ENCODE measurements around the gene LSMEM2.

LSMEM2 gene

DNA sequence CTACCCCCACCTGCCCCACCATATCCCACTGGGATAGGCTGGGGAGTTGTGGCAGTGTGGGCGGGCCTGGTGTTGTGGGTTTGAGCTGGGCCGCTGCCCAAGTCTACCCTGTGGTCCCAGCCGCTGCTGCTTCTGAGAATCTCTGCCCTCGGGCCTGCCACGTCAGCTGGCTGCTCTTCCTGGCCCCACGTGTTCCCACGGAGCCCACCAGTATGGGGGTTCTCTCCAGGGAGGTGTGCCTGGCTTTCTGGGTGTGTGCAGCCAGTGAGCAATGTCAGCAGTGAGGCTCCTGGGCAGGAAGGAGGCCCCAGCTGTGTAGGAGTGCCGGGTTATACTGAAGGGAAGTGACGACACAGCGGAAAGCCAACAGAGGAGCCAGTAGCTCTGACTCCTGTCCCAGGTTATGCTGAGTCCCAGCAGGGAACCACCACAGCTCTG is 32.4 kb upstream of the LSMEM2 start:
- Histone ChIP-seq H3K9me3 (ENCODE audit: control insufficient read depth, low read length) (no peaks in the 10 kb centered on the region), H3K9ac (ENCODE audit: low read length) (peak overlapping the region; percentile 80), H3K4me1 (ENCODE audit: control insufficient read depth, insufficient read depth, low read length) (peaks cover 66% of the 10 kb centered on the region), H3K4me3 (ENCODE audit: low read length) (peak overlapping the region; percentile 33), H3K27me3 (replicated peaks; ENCODE audit: control insufficient read depth, insufficient read depth, low read length) (no peaks in the 10 kb centered on the region), H3K36me3 (ENCODE audit: control insufficient read depth, insufficient read depth, low read length, severe bottlenecking) (no peaks in the 10 kb centered on the region)
- DNase-seq (ENCODE audit: low read depth): peak; percentile 86

DNA sequence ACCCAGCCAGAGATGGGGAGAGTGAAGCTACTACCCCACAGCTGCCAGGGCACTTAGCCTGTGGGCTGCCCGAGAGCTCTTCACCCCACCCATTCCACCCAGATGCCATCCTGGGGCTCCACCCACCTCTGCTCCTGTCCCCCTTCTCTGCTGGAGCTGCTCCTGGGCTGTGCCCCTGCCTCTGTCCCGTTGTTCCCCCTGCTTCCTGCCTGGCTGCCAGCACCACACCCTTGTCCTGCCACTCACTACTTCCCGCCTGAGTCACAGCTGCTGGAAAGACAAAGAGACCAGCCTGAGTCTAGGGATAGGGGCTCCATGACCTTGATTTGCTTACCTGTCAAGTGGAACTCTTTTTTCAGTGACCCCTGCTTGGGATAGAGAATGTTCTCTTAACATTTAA is 30.5 kb upstream of the LSMEM2 start:
- Histone ChIP-seq H3K9me3 (ENCODE audit: control insufficient read depth, low read length) (no peaks in the 10 kb centered on the region), H3K4me1 (ENCODE audit: control insufficient read depth, insufficient read depth, low read length) (peaks cover 59% of the 10 kb centered on the region), H3K9ac (ENCODE audit: low read length) (peak overlapping the region; percentile 62), H3K27me3 (replicated peaks; ENCODE audit: control insufficient read depth, insufficient read depth, low read length) (no peaks in the 10 kb centered on the region), H3K4me3 (ENCODE audit: low read length) (no peak overlapping the region), H3K36me3 (ENCODE audit: control insufficient read depth, insufficient read depth, low read length, severe bottlenecking) (peaks cover 15% of the 10 kb centered on the region)
- DNase-seq (ENCODE audit: low read depth): peak; percentile 61

DNA sequence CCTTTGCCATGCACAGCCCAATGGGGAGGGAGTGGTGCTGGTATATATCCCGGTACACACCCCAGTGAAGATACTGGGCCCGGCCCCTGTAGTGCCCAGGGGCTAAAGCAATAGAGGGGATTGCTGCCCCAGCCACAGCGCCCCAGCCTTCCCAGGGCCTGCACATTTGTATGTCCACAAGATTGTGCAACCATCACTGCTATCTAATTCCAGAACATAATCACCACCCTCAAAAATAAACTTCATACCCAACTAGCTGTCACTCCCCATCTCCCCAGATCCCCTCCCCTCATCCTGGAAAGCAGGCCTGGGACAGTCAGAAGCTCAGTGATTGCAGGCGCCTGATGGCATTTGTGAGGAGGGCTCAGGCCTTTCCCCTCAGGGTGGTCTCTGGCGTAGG is 29.4 kb upstream of the LSMEM2 start:
- Histone ChIP-seq H3K36me3 (ENCODE audit: control insufficient read depth, insufficient read depth, low read length, severe bottlenecking) (peaks cover 25% of the 10 kb centered on the region), H3K4me1 (ENCODE audit: control insufficient read depth, insufficient read depth, low read length) (peaks cover 55% of the 10 kb centered on the region), H3K4me3 (ENCODE audit: low read length) (no peak overlapping the region), H3K9me3 (ENCODE audit: control insufficient read depth, low read length) (no peaks in the 10 kb centered on the region), H3K27me3 (replicated peaks; ENCODE audit: control insufficient read depth, insufficient read depth, low read length) (no peaks in the 10 kb centered on the region), H3K9ac (ENCODE audit: low read length) (peak overlapping the region; percentile 62)
- DNase-seq (ENCODE audit: low read depth): no peak

DNA sequence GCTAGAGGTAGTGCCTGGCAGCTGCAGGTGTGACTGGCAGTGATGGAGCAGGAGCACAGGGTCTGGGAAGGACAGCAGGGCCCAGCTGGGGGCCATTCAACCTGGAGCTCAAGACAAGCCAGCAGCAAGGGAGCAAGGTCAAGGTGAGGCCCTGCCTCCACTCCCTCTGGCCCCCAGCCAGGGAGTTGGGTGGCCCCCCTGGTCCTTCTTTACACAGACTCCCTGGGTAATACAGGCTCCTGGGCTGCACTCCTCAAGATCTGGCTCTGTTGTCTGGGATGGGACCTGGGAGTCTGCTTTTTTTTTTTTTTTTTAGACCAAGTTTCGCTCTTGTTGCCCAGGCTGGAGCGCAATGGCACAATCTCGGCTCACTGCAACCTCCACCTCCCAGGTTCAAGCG is 28.4 kb upstream of the LSMEM2 start:
- H3K9ac ChIP-seq (ENCODE audit: low read length): no peak overlapping the region
- no peaks in the 10 kb centered on the region for H3K27me3 ChIP-seq (replicated peaks; ENCODE audit: control insufficient read depth, insufficient read depth, low read length)
- DNase-seq (ENCODE audit: low read depth): no peak
- H3K9me3 ChIP-seq (ENCODE audit: control insufficient read depth, low read length): no peaks in the 10 kb centered on the region
- H3K4me1 ChIP-seq (ENCODE audit: control insufficient read depth, insufficient read depth, low read length): peaks cover 57% of the 10 kb centered on the region
- H3K4me3 ChIP-seq (ENCODE audit: low read length): no peak overlapping the region
- peaks cover 35% of the 10 kb centered on the region for H3K36me3 ChIP-seq (ENCODE audit: control insufficient read depth, insufficient read depth, low read length, severe bottlenecking)

DNA sequence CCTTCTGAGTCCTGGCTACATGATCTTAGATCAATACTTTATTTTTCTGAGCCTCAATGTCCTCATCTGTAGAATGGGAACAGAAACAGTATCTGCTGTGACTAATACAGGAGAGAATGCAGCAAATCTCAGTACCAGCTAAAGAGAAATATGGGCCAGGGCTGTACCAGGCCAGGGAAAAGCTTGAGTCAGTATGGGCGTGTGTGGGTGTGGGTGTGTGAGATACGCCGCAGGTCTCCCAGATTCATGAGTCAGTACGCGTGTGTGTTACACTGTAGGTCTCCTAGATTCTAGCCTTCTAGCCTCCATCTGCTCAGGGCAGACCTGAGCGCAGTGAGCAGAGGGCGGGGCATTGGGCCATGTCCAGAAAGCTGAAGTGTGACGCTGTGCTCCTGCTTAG is 27.7 kb upstream of the LSMEM2 start:
- Histone ChIP-seq H3K9me3 (ENCODE audit: control insufficient read depth, low read length) (no peaks in the 10 kb centered on the region), H3K27me3 (replicated peaks; ENCODE audit: control insufficient read depth, insufficient read depth, low read length) (no peaks in the 10 kb centered on the region), H3K4me1 (ENCODE audit: control insufficient read depth, insufficient read depth, low read length) (peaks cover 51% of the 10 kb centered on the region), H3K36me3 (ENCODE audit: control insufficient read depth, insufficient read depth, low read length, severe bottlenecking) (peaks cover 40% of the 10 kb centered on the region), H3K4me3 (ENCODE audit: low read length) (no peak overlapping the region), H3K9ac (ENCODE audit: low read length) (peak overlapping the region; percentile 1)
- no peak for DNase-seq (ENCODE audit: low read depth)

DNA sequence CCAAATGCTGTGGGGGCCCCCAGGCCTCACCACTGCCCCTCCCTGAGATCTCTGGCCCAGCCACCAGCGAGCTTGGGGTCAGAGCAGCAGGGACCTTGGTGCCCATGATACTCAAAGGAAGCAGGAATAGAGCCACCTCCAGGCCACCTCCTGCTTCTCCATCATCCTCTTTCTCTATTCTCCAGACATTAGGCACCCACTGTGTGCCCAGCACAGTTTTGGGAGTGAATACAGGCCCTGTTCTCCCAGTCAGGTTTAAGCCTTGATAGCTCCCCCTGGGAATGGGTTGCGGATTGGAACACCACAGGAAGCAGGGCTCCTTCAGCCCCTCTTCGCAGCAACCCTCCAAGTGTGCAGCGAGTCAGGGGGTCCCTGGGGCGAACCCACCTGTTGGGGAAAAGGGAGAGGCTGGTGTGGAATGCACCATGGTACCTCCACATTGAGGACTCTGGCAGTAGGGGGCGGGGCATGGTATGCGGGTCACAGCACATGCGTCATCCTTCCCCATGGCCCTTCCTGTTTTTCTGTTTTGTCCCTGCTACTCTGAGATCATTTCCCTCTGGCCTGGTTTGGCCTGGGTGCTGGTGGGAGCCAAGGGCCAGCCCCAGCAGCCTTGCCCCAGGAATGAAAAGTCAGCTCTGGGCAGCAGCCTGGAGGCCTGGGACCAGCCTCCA is 24.2 kb upstream of the LSMEM2 start:
- DNase-seq (ENCODE audit: low read depth): peak; percentile 19
- Histone ChIP-seq H3K36me3 (ENCODE audit: control insufficient read depth, insufficient read depth, low read length, severe bottlenecking) (peaks cover 64% of the 10 kb centered on the region), H3K9me3 (ENCODE audit: control insufficient read depth, low read length) (no peaks in the 10 kb centered on the region), H3K4me3 (ENCODE audit: low read length) (no peak overlapping the region), H3K9ac (ENCODE audit: low read length) (peak overlapping the region; percentile 44), H3K27me3 (replicated peaks; ENCODE audit: control insufficient read depth, insufficient read depth, low read length) (no peaks in the 10 kb centered on the region), H3K4me1 (ENCODE audit: control insufficient read depth, insufficient read depth, low read length) (peaks cover 23% of the 10 kb centered on the region)

DNA sequence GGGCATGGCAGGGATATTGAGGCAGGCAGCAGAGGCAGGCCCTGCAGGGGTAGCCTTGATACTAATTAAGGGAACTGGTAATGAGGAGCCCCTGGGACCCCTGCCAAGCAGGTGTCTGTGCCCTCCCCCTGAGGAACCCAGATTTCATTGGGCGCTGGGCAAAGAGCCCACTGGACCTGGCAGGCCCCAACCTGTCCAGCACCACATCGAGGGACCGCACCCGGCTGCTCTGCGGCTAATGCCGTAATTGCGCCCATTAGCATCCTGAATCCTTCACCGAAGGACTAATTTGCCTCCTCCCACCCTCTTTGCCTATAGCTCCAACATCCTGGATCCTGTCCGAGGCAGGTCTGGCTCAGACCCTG is 23.7 kb upstream of the LSMEM2 start:
- Histone ChIP-seq H3K9ac (ENCODE audit: low read length) (peak overlapping the region; percentile 44), H3K27me3 (replicated peaks; ENCODE audit: control insufficient read depth, insufficient read depth, low read length) (no peaks in the 10 kb centered on the region), H3K4me3 (ENCODE audit: low read length) (no peak overlapping the region), H3K36me3 (ENCODE audit: control insufficient read depth, insufficient read depth, low read length, severe bottlenecking) (peaks cover 64% of the 10 kb centered on the region), H3K4me1 (ENCODE audit: control insufficient read depth, insufficient read depth, low read length) (peaks cover 20% of the 10 kb centered on the region), H3K9me3 (ENCODE audit: control insufficient read depth, low read length) (no peaks in the 10 kb centered on the region)
- no peak for DNase-seq (ENCODE audit: low read depth)

DNA sequence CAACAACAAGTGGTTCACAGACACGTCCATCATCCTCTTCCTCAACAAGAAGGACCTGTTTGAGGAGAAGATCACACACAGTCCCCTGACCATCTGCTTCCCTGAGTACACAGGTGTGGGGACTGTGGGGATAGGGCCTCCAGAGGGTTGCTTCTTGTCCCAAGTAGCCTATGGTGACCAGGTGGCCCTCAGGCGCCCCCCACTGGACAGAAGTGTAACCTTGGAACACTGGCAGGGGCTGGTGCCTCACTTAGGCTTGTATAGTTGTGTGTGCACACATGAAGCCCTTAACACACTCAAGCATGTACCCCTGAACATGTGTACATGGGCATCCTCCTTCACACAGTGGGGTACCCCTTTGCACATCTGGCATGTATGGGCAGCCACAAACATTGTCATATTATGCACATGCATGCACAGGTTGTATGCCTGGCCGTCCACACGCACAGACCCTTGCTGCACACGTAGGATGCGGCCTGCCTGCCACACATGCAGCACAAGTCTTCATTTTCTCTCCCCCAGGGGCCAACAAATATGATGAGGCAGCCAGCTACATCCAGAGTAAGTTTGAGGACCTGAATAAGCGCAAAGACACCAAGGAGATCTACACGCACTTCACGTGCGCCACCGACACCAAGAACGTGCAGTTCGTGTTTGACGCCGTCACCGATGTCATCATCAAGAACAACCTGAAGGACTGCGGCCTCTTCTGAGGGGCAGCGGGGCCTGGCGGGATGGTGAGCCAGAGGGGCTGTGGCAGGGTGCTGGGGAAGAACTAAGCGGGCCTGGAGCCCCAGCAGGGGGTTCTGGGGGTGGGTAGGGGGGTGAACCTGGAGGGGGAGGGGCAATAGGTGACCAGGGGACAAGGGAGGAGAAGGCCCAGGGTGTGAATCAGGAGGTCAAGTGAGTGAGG is 21.7 kb upstream of the LSMEM2 start:
- Histone ChIP-seq H3K27me3 (replicated peaks; ENCODE audit: control insufficient read depth, insufficient read depth, low read length) (no peaks in the 10 kb centered on the region), H3K4me1 (ENCODE audit: control insufficient read depth, insufficient read depth, low read length) (peaks cover 25% of the 10 kb centered on the region), H3K36me3 (ENCODE audit: control insufficient read depth, insufficient read depth, low read length, severe bottlenecking) (peaks cover 60% of the 10 kb centered on the region), H3K4me3 (ENCODE audit: low read length) (no peak overlapping the region), H3K9me3 (ENCODE audit: control insufficient read depth, low read length) (no peaks in the 10 kb centered on the region), H3K9ac (ENCODE audit: low read length) (no peak overlapping the region)
- peak; percentile 47 for DNase-seq (ENCODE audit: low read depth)

DNA sequence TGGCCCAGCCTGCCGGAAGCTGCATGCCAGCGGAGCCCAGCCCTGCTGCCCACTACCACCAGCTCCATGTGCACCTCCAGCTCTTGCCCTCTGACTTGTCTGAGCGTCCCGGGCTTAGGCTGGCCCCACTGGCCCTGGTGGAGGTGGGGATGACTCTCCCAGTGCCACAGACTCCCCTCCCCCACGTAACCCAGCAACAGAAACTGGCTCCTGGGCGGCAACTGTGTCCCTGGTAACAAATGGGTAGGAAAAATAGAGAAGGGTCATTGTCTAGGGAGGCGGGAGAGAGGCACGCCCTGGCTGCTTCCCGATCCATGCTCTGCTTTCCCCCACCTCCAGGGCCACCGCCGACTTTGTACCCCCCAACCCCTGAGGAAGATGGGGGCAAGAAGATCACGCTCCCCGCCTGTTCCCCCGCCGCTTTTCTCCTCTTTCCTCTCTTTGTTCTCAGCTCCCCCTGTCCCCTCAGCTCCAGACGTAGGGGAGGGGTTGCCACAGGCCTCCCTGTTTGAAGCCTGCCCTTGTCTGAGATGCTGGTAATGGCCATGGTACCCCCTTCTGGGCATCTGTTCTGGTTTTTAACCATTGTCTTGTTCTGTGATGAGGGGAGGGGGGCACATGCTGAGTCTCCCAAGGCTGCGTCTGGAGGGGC is 20.7 kb upstream of the LSMEM2 start:
- no peak for DNase-seq (ENCODE audit: low read depth)
- Histone ChIP-seq H3K4me1 (ENCODE audit: control insufficient read depth, insufficient read depth, low read length) (peaks cover 26% of the 10 kb centered on the region), H3K36me3 (ENCODE audit: control insufficient read depth, insufficient read depth, low read length, severe bottlenecking) (peaks cover 51% of the 10 kb centered on the region), H3K9me3 (ENCODE audit: control insufficient read depth, low read length) (no peaks in the 10 kb centered on the region), H3K4me3 (ENCODE audit: low read length) (no peak overlapping the region), H3K9ac (ENCODE audit: low read length) (no peak overlapping the region), H3K27me3 (replicated peaks; ENCODE audit: control insufficient read depth, insufficient read depth, low read length) (no peaks in the 10 kb centered on the region)

DNA sequence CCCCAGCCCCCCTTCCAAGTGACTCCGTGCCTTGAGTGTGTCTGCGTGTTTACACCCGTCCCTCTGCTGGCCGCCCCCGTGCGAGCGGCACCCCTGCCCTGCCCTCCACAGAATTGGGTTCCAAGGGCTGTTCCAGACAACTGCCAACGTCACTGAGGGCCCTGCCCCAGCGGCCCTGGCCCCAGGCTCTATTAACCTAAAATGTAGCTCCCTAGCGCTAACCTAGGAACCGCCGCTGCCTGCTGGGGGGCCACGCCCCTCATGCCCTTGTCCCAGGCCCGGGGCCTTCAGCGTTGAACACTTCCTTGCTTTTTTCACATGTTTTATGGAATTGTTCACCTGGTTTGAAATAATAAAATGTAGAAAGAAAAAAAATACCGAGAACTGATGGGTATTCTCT is 19.9 kb upstream of the LSMEM2 start:
- H3K9me3 ChIP-seq (ENCODE audit: control insufficient read depth, low read length): no peaks in the 10 kb centered on the region
- H3K4me3 ChIP-seq (ENCODE audit: low read length): no peak overlapping the region
- peaks cover 33% of the 10 kb centered on the region for H3K4me1 ChIP-seq (ENCODE audit: control insufficient read depth, insufficient read depth, low read length)
- H3K27me3 ChIP-seq (replicated peaks; ENCODE audit: control insufficient read depth, insufficient read depth, low read length): no peaks in the 10 kb centered on the region
- DNase-seq (ENCODE audit: low read depth): no peak
- peaks cover 44% of the 10 kb centered on the region for H3K36me3 ChIP-seq (ENCODE audit: control insufficient read depth, insufficient read depth, low read length, severe bottlenecking)
- H3K9ac ChIP-seq (ENCODE audit: low read length): no peak overlapping the region

DNA sequence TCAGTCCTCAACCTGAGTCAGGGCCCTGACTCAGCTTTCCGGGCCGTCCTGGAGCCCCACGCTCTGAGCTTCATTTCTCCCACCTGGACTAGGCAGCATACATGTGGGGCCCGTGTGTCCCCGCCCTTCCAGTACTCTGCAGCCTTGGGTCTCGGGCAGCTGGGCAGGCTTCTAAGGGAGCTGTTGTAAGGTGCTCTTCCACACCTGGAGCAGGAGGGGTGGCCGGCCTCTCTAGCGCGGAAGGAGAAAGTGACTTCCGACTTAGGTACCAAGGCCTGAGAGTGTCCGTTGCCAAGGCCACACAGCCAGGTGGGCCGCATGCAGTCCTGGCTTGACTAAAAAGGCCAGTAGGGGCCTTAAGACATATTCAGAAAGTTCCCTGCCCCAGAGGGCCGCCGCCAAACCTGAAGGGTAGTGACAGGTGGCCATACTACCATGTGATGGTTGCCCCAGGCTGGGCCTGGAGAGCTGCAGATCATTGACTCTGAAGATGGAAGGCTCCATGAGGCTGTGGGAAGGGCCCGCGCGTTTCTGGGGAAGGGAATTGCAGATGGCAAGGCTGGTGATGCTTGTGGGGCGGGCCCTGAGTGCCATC is 19.4 kb upstream of the LSMEM2 start:
- Histone ChIP-seq H3K4me3 (ENCODE audit: low read length) (peak overlapping the region; percentile 41), H3K4me1 (ENCODE audit: control insufficient read depth, insufficient read depth, low read length) (peaks cover 38% of the 10 kb centered on the region), H3K27me3 (replicated peaks; ENCODE audit: control insufficient read depth, insufficient read depth, low read length) (no peaks in the 10 kb centered on the region), H3K9me3 (ENCODE audit: control insufficient read depth, low read length) (no peaks in the 10 kb centered on the region), H3K9ac (ENCODE audit: low read length) (peak overlapping the region; percentile 87), H3K36me3 (ENCODE audit: control insufficient read depth, insufficient read depth, low read length, severe bottlenecking) (peaks cover 38% of the 10 kb centered on the region)
- DNase-seq (ENCODE audit: low read depth): no peak
